ENCODE measurements around the gene S100A16. TPM values are rescaled to one million over a fixed set of nuclear protein-coding genes. Genes with fewer than 3 reads are reported as not detected.
"Not testable (repeated sequence)": the region's sequence is repeated elsewhere in the genome, so short reads cannot be mapped to it uniquely, and the experiment has no call there.

S100A16 gene
- total and polyA plus RNA-seq, 4 donors, result 46.0 to 135 (median 111) TPM

GRCh38 chr1:153582836-153583235, 30.1 kb downstream of the S100A16 start:
- H3K27ac ChIP-seq (ENCODE audit: low read depth, low read length); H3K27me3 ChIP-seq (ENCODE audit: control insufficient read depth, insufficient read depth, low read length); H3K36me3 ChIP-seq (ENCODE audit: control insufficient read depth, insufficient read depth, low read length); DNase-seq (ENCODE audit: low read depth in 4 of 6, low spot score in 6 of 6); H3K9me3 ChIP-seq (ENCODE audit: control insufficient read depth, insufficient read depth, low read length); H3K4me3 ChIP-seq (ENCODE audit: low read depth, low read length): not testable (repeated sequence)
- WGBS (ENCODE audit: insufficient coverage), result 100% methylated on average over 6 of the region's 34 CpGs
- H3K4me1 ChIP-seq (ENCODE audit: control insufficient read depth, insufficient read depth, low read length), result peaks cover 13% of the 10 kb centered on the region

- DNase-seq (ENCODE audit: low read depth in 4 of 6, low spot score in 6 of 6), result no peak
- Histone ChIP-seq H3K27me3 (ENCODE audit: control insufficient read depth, insufficient read depth, low read length) (no peaks in the 10 kb centered on the region), H3K9me3 (ENCODE audit: control insufficient read depth, insufficient read depth, low read length) (no peaks in the 10 kb centered on the region), H3K36me3 (ENCODE audit: control insufficient read depth, insufficient read depth, low read length) (no peaks in the 10 kb centered on the region), H3K27ac (ENCODE audit: low read depth, low read length) (no peak overlapping the region), H3K4me1 (ENCODE audit: control insufficient read depth, insufficient read depth, low read length) (peaks cover 11% of the 10 kb centered on the region), H3K4me3 (ENCODE audit: low read depth, low read length) (no peak overlapping the region)
- 79% methylated on average over 3 of the region's 3 CpGs for WGBS (ENCODE audit: insufficient coverage)
These were observed 34.0 kb downstream of the S100A16 start for GRCh38 chr1:153578936-153579335.

GRCh38 chr1:153578490-153578889, 34.4 kb downstream of the S100A16 start:
- DNase-seq (ENCODE audit: low read depth in 4 of 6, low spot score in 6 of 6), result no peak
- no peaks in the 10 kb centered on the region for H3K27me3 ChIP-seq (ENCODE audit: control insufficient read depth, insufficient read depth, low read length)
- H3K4me1 ChIP-seq (ENCODE audit: control insufficient read depth, insufficient read depth, low read length), result peaks cover 11% of the 10 kb centered on the region
- no peaks in the 10 kb centered on the region for H3K36me3 ChIP-seq (ENCODE audit: control insufficient read depth, insufficient read depth, low read length)
- no peak overlapping the region for H3K27ac ChIP-seq (ENCODE audit: low read depth, low read length)
- H3K4me3 ChIP-seq (ENCODE audit: low read depth, low read length), result no peak overlapping the region
- no peaks in the 10 kb centered on the region for H3K9me3 ChIP-seq (ENCODE audit: control insufficient read depth, insufficient read depth, low read length)

- H3K27ac ChIP-seq (ENCODE audit: low read depth, low read length), result peak overlapping the region; percentile 57
- DNase-seq (ENCODE audit: low read depth in 4 of 6, low spot score in 6 of 6), result peak in 1 of 6 donors; percentile 61
- 61% methylated on average over 9 of the region's 9 CpGs for WGBS (ENCODE audit: insufficient coverage)
These were observed 35.3 kb downstream of the S100A16 start for GRCh38 chr1:153577624-153578051.

GRCh38 chr1:153577138-153577537, 35.8 kb downstream of the S100A16 start:
- peaks cover 13% of the 10 kb centered on the region for H3K4me1 ChIP-seq (ENCODE audit: control insufficient read depth, insufficient read depth, low read length)
- no peak overlapping the region for H3K27ac ChIP-seq (ENCODE audit: low read depth, low read length)
- 40% methylated on average over 1 of the region's 4 CpGs for WGBS (ENCODE audit: insufficient coverage)
- no peaks in the 10 kb centered on the region for H3K27me3 ChIP-seq (ENCODE audit: control insufficient read depth, insufficient read depth, low read length)
- no peak overlapping the region for H3K4me3 ChIP-seq (ENCODE audit: low read depth, low read length)
- H3K9me3 ChIP-seq (ENCODE audit: control insufficient read depth, insufficient read depth, low read length), result no peaks in the 10 kb centered on the region
- no peaks in the 10 kb centered on the region for H3K36me3 ChIP-seq (ENCODE audit: control insufficient read depth, insufficient read depth, low read length)
- no peak for DNase-seq (ENCODE audit: low read depth in 4 of 6, low spot score in 6 of 6)

More at GRCh38 chr1:153577624-153578051, 35.3 kb downstream of the S100A16 start:
- Histone ChIP-seq H3K4me3 (ENCODE audit: low read depth, low read length) (no peak overlapping the region), H3K27me3 (ENCODE audit: control insufficient read depth, insufficient read depth, low read length) (no peaks in the 10 kb centered on the region), H3K36me3 (ENCODE audit: control insufficient read depth, insufficient read depth, low read length) (no peaks in the 10 kb centered on the region), H3K4me1 (ENCODE audit: control insufficient read depth, insufficient read depth, low read length) (peaks cover 11% of the 10 kb centered on the region), H3K9me3 (ENCODE audit: control insufficient read depth, insufficient read depth, low read length) (no peaks in the 10 kb centered on the region)

- not testable (repeated sequence) for H3K4me3 ChIP-seq (ENCODE audit: low read depth, low read length); H3K9me3 ChIP-seq (ENCODE audit: control insufficient read depth, insufficient read depth, low read length); H3K27ac ChIP-seq (ENCODE audit: low read depth, low read length); DNase-seq (ENCODE audit: low read depth in 4 of 6, low spot score in 6 of 6); H3K36me3 ChIP-seq (ENCODE audit: control insufficient read depth, insufficient read depth, low read length); H3K27me3 ChIP-seq (ENCODE audit: control insufficient read depth, insufficient read depth, low read length)
- WGBS (ENCODE audit: insufficient coverage), result no CpG with 5 or more reads among the region's 10 CpGs
- peaks cover 17% of the 10 kb centered on the region for H3K4me1 ChIP-seq (ENCODE audit: control insufficient read depth, insufficient read depth, low read length)
These were observed 37.4 kb downstream of the S100A16 start for GRCh38 chr1:153575497-153575896.

GRCh38 chr1:153575081-153575491, 37.9 kb downstream of the S100A16 start:
- WGBS (ENCODE audit: insufficient coverage), result 93% methylated on average over 20 of the region's 35 CpGs
- H3K4me1 ChIP-seq (ENCODE audit: control insufficient read depth, insufficient read depth, low read length), result peaks cover 17% of the 10 kb centered on the region
- not testable (repeated sequence) for H3K27ac ChIP-seq (ENCODE audit: low read depth, low read length); H3K4me3 ChIP-seq (ENCODE audit: low read depth, low read length); H3K9me3 ChIP-seq (ENCODE audit: control insufficient read depth, insufficient read depth, low read length); DNase-seq (ENCODE audit: low read depth in 4 of 6, low spot score in 6 of 6); H3K36me3 ChIP-seq (ENCODE audit: control insufficient read depth, insufficient read depth, low read length); H3K27me3 ChIP-seq (ENCODE audit: control insufficient read depth, insufficient read depth, low read length)

GRCh38 chr1:153573351-153573750, 39.6 kb downstream of the S100A16 start:
- no peaks in the 10 kb centered on the region for H3K36me3 ChIP-seq (ENCODE audit: control insufficient read depth, insufficient read depth, low read length)
- DNase-seq (ENCODE audit: low read depth in 4 of 6, low spot score in 6 of 6), result peak in 1 of 6 donors; percentile 24
- no peaks in the 10 kb centered on the region for H3K27me3 ChIP-seq (ENCODE audit: control insufficient read depth, insufficient read depth, low read length)
- WGBS (ENCODE audit: insufficient coverage), result no CpG with 5 or more reads among the region's 3 CpGs
- no peak overlapping the region for H3K27ac ChIP-seq (ENCODE audit: low read depth, low read length)
- peaks cover 23% of the 10 kb centered on the region for H3K4me1 ChIP-seq (ENCODE audit: control insufficient read depth, insufficient read depth, low read length)
- H3K9me3 ChIP-seq (ENCODE audit: control insufficient read depth, insufficient read depth, low read length), result no peaks in the 10 kb centered on the region
- H3K4me3 ChIP-seq (ENCODE audit: low read depth, low read length), result no peak overlapping the region

- Histone ChIP-seq H3K9me3 (ENCODE audit: control insufficient read depth, insufficient read depth, low read length) (no peaks in the 10 kb centered on the region), H3K27me3 (ENCODE audit: control insufficient read depth, insufficient read depth, low read length) (no peaks in the 10 kb centered on the region), H3K36me3 (ENCODE audit: control insufficient read depth, insufficient read depth, low read length) (no peaks in the 10 kb centered on the region), H3K4me1 (ENCODE audit: control insufficient read depth, insufficient read depth, low read length) (peaks cover 24% of the 10 kb centered on the region), H3K4me3 (ENCODE audit: low read depth, low read length) (no peak overlapping the region), H3K27ac (ENCODE audit: low read depth, low read length) (peak overlapping the region; percentile 25)
- no CpG with 5 or more reads among the region's 3 CpGs for WGBS (ENCODE audit: insufficient coverage)
- DNase-seq (ENCODE audit: low read depth in 4 of 6, low spot score in 6 of 6), result peak in 4 of 6 donors; percentile 47 to 84 (median 62)
These were observed 40.3 kb downstream of the S100A16 start for GRCh38 chr1:153572569-153573015.

GRCh38 chr1:153571706-153572105, 41.2 kb downstream of the S100A16 start:
- no peaks in the 10 kb centered on the region for H3K36me3 ChIP-seq (ENCODE audit: control insufficient read depth, insufficient read depth, low read length)
- no peaks in the 10 kb centered on the region for H3K9me3 ChIP-seq (ENCODE audit: control insufficient read depth, insufficient read depth, low read length)
- no peaks in the 10 kb centered on the region for H3K27me3 ChIP-seq (ENCODE audit: control insufficient read depth, insufficient read depth, low read length)
- H3K27ac ChIP-seq (ENCODE audit: low read depth, low read length), result no peak overlapping the region
- H3K4me1 ChIP-seq (ENCODE audit: control insufficient read depth, insufficient read depth, low read length), result peaks cover 26% of the 10 kb centered on the region
- DNase-seq (ENCODE audit: low read depth in 4 of 6, low spot score in 6 of 6), result no peak
- H3K4me3 ChIP-seq (ENCODE audit: low read depth, low read length), result no peak overlapping the region
- 87% methylated on average over 4 of the region's 7 CpGs for WGBS (ENCODE audit: insufficient coverage)

All from spinal cord (tissue), 10 donors.